ENCODE data around the gene LPO. TPM values are rescaled to one million over a fixed set of nuclear protein-coding genes. Genes with fewer than 3 reads are reported as not detected.

The LPO gene
- total RNA-seq, 2 experiments from 2014 or later, result not detected

GRCh38 chr17:58229881-58230280 is 8.5 kb upstream of the LPO start:
- CTCF ChIA-PET, result interaction anchor here (1.6 to 2.9 kb wide), 2 partner anchors 20 to 30 kb away, joined by 4 to 15 read pairs; no protein-coding TSS in a partner anchor
- Mint-ChIP-seq H3K4me3 (no peak overlapping the region), H3K27me3 (peaks cover 22% of the 10 kb centered on the region), H3K27ac (no peak overlapping the region), H3K4me1 (ENCODE audit: low read depth) (peaks cover 7% of the 10 kb centered on the region), H3K36me3 (ENCODE audit: low read depth) (no peaks in the 10 kb centered on the region), H3K9me3 (no peaks in the 10 kb centered on the region)
- POLR2A ChIA-PET, result interaction anchor here (2.2 kb wide), 1 partner anchor 28 kb away, joined by 4 read pairs; no protein-coding TSS in a partner anchor
- TF ChIP-seq CTCF (IDR thresholded peaks at IDR 0.05), result no peak
- no peak for DNase-seq
- ATAC-seq, result no peak
- intact Hi-C loops (cut with micrococcal nuclease), result no loop called here

GRCh38 chr17:58231641-58232040 is 6.7 kb upstream of the LPO start:
- POLR2A ChIA-PET, result no interaction called here
- Mint-ChIP-seq H3K4me1 (ENCODE audit: low read depth) (peaks cover 7% of the 10 kb centered on the region), H3K27ac (no peak overlapping the region), H3K9me3 (no peaks in the 10 kb centered on the region), H3K36me3 (ENCODE audit: low read depth) (no peaks in the 10 kb centered on the region), H3K27me3 (peaks cover 28% of the 10 kb centered on the region), H3K4me3 (no peak overlapping the region)
- no peak for ATAC-seq
- TF ChIP-seq CTCF (IDR thresholded peaks at IDR 0.05), result no peak
- DNase-seq, result no peak
- CTCF ChIA-PET, result interaction anchor here (1.3 to 2.9 kb wide), 3 partner anchors 16 to 59 kb away, joined by 3 to 15 read pairs (median 7); no protein-coding TSS in a partner anchor
- intact Hi-C loops (cut with micrococcal nuclease), result no loop called here

GRCh38 chr17:58232707-58233156 is 5.7 kb upstream of the LPO start:
- Mint-ChIP-seq H3K27ac (no peak overlapping the region), H3K36me3 (ENCODE audit: low read depth) (no peaks in the 10 kb centered on the region), H3K27me3 (peaks cover 27% of the 10 kb centered on the region), H3K9me3 (no peaks in the 10 kb centered on the region), H3K4me3 (no peak overlapping the region), H3K4me1 (ENCODE audit: low read depth) (peaks cover 7% of the 10 kb centered on the region)
- ATAC-seq (peak; percentile 89), DNase-seq (peak; percentile 64)
- intact Hi-C loops (cut with micrococcal nuclease), result no loop called here
- POLR2A ChIA-PET, result no interaction called here
- CTCF ChIA-PET, result interaction anchor here (0.7 to 1.2 kb wide), 5 partner anchors 9 to 120 kb away, joined by 3 read pairs; no protein-coding TSS in a partner anchor
- TF ChIP-seq CTCF (IDR thresholded peaks at IDR 0.05), result no peak

- Mint-ChIP-seq H3K27me3 (peaks cover 24% of the 10 kb centered on the region), H3K36me3 (ENCODE audit: low read depth) (no peaks in the 10 kb centered on the region), H3K27ac (no peak overlapping the region), H3K4me1 (ENCODE audit: low read depth) (peaks cover 7% of the 10 kb centered on the region), H3K9me3 (no peaks in the 10 kb centered on the region), H3K4me3 (no peak overlapping the region)
- ChIA-PET POLR2A (no interaction called here), CTCF (no interaction called here)
- DNase-seq (no peak), ATAC-seq (no peak)
- no peak for TF ChIP-seq CTCF (IDR thresholded peaks at IDR 0.05)
- intact Hi-C loops (cut with micrococcal nuclease), result no loop called here
These were observed 4.8 kb upstream of the LPO start for GRCh38 chr17:58233543-58233942.

- no peak for TF ChIP-seq CTCF (IDR thresholded peaks at IDR 0.05)
- no peaks in the 10 kb centered on the region for H3K9me3 Mint-ChIP-seq
- H3K27ac Mint-ChIP-seq, result no peak overlapping the region
- ChIA-PET POLR2A (no interaction called here), CTCF (no interaction called here)
- DNase-seq, result no peak
- no peak overlapping the region for H3K4me3 Mint-ChIP-seq
- no peaks in the 10 kb centered on the region for H3K36me3 Mint-ChIP-seq (ENCODE audit: low read depth)
- peaks cover 7% of the 10 kb centered on the region for H3K4me1 Mint-ChIP-seq (ENCODE audit: low read depth)
- H3K27me3 Mint-ChIP-seq, result peaks cover 27% of the 10 kb centered on the region
- no peak for ATAC-seq
- intact Hi-C loops (cut with micrococcal nuclease), result no loop called here
These were observed 3.9 kb upstream of the LPO start for GRCh38 chr17:58234512-58234911.
